Liver (tissue), 9 donors: ENCODE measurements around the gene UBALD2. TPM values are rescaled to one million over a fixed set of nuclear protein-coding genes. Genes with fewer than 3 reads are reported as not detected.

Source experiments
- DNase-seq: peaks from one replicate; pipeline ENCODE4 v3.0.0-alpha.2; 2017; ENCODE audit warnings: low spot score
- H3K27ac ChIP-seq, 2 donors: one replicate each; pipeline ENCODE4 v1.7.0; 2013; ENCODE audit warnings: inconsistent platforms in 2 of 2, low read length in 2 of 2, control low read depth in 1 of 2, low read depth in 1 of 2, mild to moderate bottlenecking in 1 of 2
- H3K27me3 ChIP-seq, 4 donors: one replicate each; pipeline versions ENCODE4 v1.6.1 to v1.7.0; 2013; ENCODE audit warnings: low read length in 3 of 4, inconsistent platforms in 1 of 4, mild to moderate bottlenecking in 1 of 4, moderate library complexity in 1 of 4; ENCODE audit not compliant: control insufficient read depth in 4 of 4, insufficient read depth in 4 of 4
- H3K36me3 ChIP-seq, 4 donors: one replicate each; pipeline versions ENCODE4 v1.6.1 to v1.7.0; 2013; ENCODE audit warnings: low read length in 3 of 4, mild to moderate bottlenecking in 3 of 4, low read depth in 1 of 4, moderate library complexity in 1 of 4; ENCODE audit not compliant: control insufficient read depth in 4 of 4, insufficient read depth in 3 of 4
- H3K4me1 ChIP-seq, 4 donors: one replicate each; pipeline versions ENCODE4 v1.6.1 to v1.7.0; 2013; ENCODE audit warnings: low read length in 3 of 4, mild to moderate bottlenecking in 3 of 4, moderate library complexity in 1 of 4; ENCODE audit not compliant: control insufficient read depth in 4 of 4, insufficient read depth in 4 of 4
- H3K4me3 ChIP-seq, 3 donors: one replicate each; pipeline versions ENCODE4 v1.6.1 to v1.7.0; 2013; ENCODE audit warnings: low read length in 3 of 3, control low read depth in 1 of 3, low read depth in 1 of 3, mild to moderate bottlenecking in 1 of 3
- H3K9ac ChIP-seq, 2 donors: one replicate each; pipeline ENCODE4 v1.7.0; 2013; ENCODE audit warnings: low read length in 2 of 2, mild to moderate bottlenecking in 2 of 2, moderate library complexity in 2 of 2, control low read depth in 1 of 2, low read depth in 1 of 2
- H3K9me3 ChIP-seq, 4 donors: one replicate each; pipeline versions ENCODE4 v1.6.1 to v1.7.0; 2013; ENCODE audit warnings: low read length in 3 of 4; ENCODE audit not compliant: control insufficient read depth in 4 of 4
- CTCF ChIP-seq: fragments of 150-350 bp; IDR thresholded peaks from 2 replicates; pipeline ENCODE4 v1.5.1; 2017; ENCODE audit warnings: improper control_type of control experiment, low read depth, low read length; ENCODE audit not compliant: missing input control
- EGR1 ChIP-seq, 2 donors: IDR thresholded peaks; 2 replicates each; pipeline ENCODE4 v1.6.1; 2016 to 2018; ENCODE audit warnings: antibody characterized with exemption in 2 of 2, low read depth in 2 of 2
- FOXA1 ChIP-seq: IDR thresholded peaks from 2 replicates; pipeline ENCODE4 v1.6.1; 2016; ENCODE audit warnings: antibody characterized with exemption
- FOXA2 ChIP-seq: IDR thresholded peaks from 2 replicates; pipeline ENCODE4 v1.6.1; 2016; ENCODE audit warnings: antibody characterized with exemption
- HNF4A ChIP-seq, 2 donors: conservative IDR thresholded peaks; 2 replicates each; pipeline ENCODE4 v1.6.1; 2016; ENCODE audit warnings: antibody characterized with exemption in 2 of 2, mild to moderate bottlenecking in 2 of 2
- HNF4G ChIP-seq: IDR thresholded peaks from 2 replicates; pipeline ENCODE4 v1.6.1; 2016; ENCODE audit warnings: antibody characterized with exemption
- JUND ChIP-seq, 2 donors: IDR thresholded peaks; 2 replicates each; pipeline ENCODE4 v1.6.1; 2016; ENCODE audit warnings: antibody characterized with exemption in 2 of 2
- NR2F2 ChIP-seq: IDR thresholded peaks from 2 replicates; pipeline ENCODE4 v1.6.1; 2016; ENCODE audit warnings: antibody characterized with exemption
- RAD21 ChIP-seq, 2 donors: IDR thresholded peaks; 2 replicates each; pipeline ENCODE4 v1.6.1; 2016; ENCODE audit warnings: antibody characterized with exemption in 2 of 2, mild to moderate bottlenecking in 2 of 2
- RXRA ChIP-seq, 2 donors: IDR thresholded peaks; 2 replicates each; pipeline ENCODE4 v1.6.1; 2017 to 2018; ENCODE audit warnings: antibody characterized with exemption in 2 of 2, mild to moderate bottlenecking in 1 of 2
- TAF1 ChIP-seq: conservative IDR thresholded peaks from 2 replicates; pipeline ENCODE4 v1.6.1; 2016; ENCODE audit warnings: antibody characterized with exemption, mild to moderate bottlenecking
- YY1 ChIP-seq: IDR thresholded peaks from 2 replicates; pipeline ENCODE4 v1.6.1; 2016; ENCODE audit warnings: antibody characterized with exemption, mild to moderate bottlenecking
- ZBTB33 ChIP-seq: IDR thresholded peaks from 2 replicates; pipeline ENCODE4 v1.6.1; 2016; ENCODE audit warnings: antibody characterized with exemption
- WGBS: extraction: QIAGEN DNeasy Blood & Tissue Kit; methylation state at CpG from one replicate; pipeline ENCODE4 v1.1.7; 2013; 5-methylcytosine and 5-hydroxymethylcytosine counted together
- polyA plus RNA-seq, 2 donors: library from polyadenylated mRNA; stranded (reverse) in 1 of 2; unstranded in 1 of 2; fragments of 200-250 nt in 1 of 2; fragments of >200 nt in 1 of 2; fragmentation: Nextera tagmentation in 1 of 2; extraction: Ambion mirVana in 1 of 2; gene quantifications; one replicate each; pipeline versions ENCODE4 v1.2.1 to v1.2.3, GENCODE V29; 2013 to 2015
- total RNA-seq, 2 donors: library from RNA; depleted of rRNA; stranded (reverse); fragments of >200 nt; gene quantifications; one replicate each; pipeline ENCODE4 v1.2.3, GENCODE V29; 2014
- TF ChIP-seq, protein P1 (sequence below): IDR thresholded peaks from 2 replicates; pipeline ENCODE4 v1.6.1; 2016; ENCODE audit warnings: antibody characterized with exemption
- TF ChIP-seq, protein P2 (sequence below): IDR thresholded peaks from 2 replicates; pipeline ENCODE4 v1.6.1; 2016; ENCODE audit warnings: antibody characterized with exemption, mild to moderate bottlenecking
- TF ChIP-seq, protein P3 (sequence below): IDR thresholded peaks from 2 replicates; pipeline ENCODE4 v1.6.1; 2016; ENCODE audit warnings: antibody characterized with exemption
- donor health status: healthy.
- donor health status: healthy.
- donor health status: healthy.
- donor health status: healthy.
- donor health status: healthy.

The UBALD2 gene
- total and polyA plus RNA-seq, 4 donors = 1.4 to 6.5 (median 3.6) TPM

- Histone ChIP-seq H3K4me3 (no peak overlapping the region), H3K4me1 (peaks cover 0 to 33% (median 14%) of the 10 kb centered on the region in 4 donors), H3K9me3 (no peaks in the 10 kb centered on the region), H3K9ac (no peak overlapping the region), H3K36me3 (peaks cover 0 to 1% (median 0%) of the 10 kb centered on the region in 4 donors), H3K27me3 (no peaks in the 10 kb centered on the region), H3K27ac (no peak overlapping the region)
- 95% methylated on average over 15 of the region's 15 CpGs for WGBS
- DNase-seq = no peak
- no peak for TF ChIP-seq FOXA2
- no peak for TF ChIP-seq TAF1
- TF ChIP-seq YY1 = no peak
- TF ChIP-seq CTCF = no peak
- no peak for TF ChIP-seq HNF4G
- no peak for TF ChIP-seq EGR1 (IDR thresholded peaks at IDR 0.05; ENCODE audit: low read depth in 2 of 2)
- TF ChIP-seq ZBTB33 = no peak
- TF ChIP-seq, protein P1, sequence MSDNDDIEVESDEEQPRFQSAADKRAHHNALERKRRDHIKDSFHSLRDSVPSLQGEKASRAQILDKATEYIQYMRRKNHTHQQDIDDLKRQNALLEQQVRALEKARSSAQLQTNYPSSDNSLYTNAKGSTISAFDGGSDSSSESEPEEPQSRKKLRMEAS = no peak
- TF ChIP-seq, protein P2, sequence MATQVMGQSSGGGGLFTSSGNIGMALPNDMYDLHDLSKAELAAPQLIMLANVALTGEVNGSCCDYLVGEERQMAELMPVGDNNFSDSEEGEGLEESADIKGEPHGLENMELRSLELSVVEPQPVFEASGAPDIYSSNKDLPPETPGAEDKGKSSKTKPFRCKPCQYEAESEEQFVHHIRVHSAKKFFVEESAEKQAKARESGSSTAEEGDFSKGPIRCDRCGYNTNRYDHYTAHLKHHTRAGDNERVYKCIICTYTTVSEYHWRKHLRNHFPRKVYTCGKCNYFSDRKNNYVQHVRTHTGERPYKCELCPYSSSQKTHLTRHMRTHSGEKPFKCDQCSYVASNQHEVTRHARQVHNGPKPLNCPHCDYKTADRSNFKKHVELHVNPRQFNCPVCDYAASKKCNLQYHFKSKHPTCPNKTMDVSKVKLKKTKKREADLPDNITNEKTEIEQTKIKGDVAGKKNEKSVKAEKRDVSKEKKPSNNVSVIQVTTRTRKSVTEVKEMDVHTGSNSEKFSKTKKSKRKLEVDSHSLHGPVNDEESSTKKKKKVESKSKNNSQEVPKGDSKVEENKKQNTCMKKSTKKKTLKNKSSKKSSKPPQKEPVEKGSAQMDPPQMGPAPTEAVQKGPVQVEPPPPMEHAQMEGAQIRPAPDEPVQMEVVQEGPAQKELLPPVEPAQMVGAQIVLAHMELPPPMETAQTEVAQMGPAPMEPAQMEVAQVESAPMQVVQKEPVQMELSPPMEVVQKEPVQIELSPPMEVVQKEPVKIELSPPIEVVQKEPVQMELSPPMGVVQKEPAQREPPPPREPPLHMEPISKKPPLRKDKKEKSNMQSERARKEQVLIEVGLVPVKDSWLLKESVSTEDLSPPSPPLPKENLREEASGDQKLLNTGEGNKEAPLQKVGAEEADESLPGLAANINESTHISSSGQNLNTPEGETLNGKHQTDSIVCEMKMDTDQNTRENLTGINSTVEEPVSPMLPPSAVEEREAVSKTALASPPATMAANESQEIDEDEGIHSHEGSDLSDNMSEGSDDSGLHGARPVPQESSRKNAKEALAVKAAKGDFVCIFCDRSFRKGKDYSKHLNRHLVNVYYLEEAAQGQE = no peak
- TF ChIP-seq RAD21 (IDR thresholded peaks at IDR 0.05) = no peak
- TF ChIP-seq NR2F2 = no peak
These were observed 15.5 kb downstream of the UBALD2 start for GRCh38 chr17:76280650-76281049.

GRCh38 chr17:76281573-76282371 is 16.6 kb downstream of the UBALD2 start:
- H3K27ac ChIP-seq = no peak overlapping the region
- no peak overlapping the region for H3K4me3 ChIP-seq
- H3K9ac ChIP-seq = no peak overlapping the region
- no peaks in the 10 kb centered on the region for H3K9me3 ChIP-seq
- no peak for DNase-seq
- WGBS = 66% methylated on average over 23 of the region's 23 CpGs
- no peaks in the 10 kb centered on the region for H3K27me3 ChIP-seq
- peaks cover 0 to 1% (median 0%) of the 10 kb centered on the region in 4 donors for H3K36me3 ChIP-seq
- peaks cover 0 to 33% (median 14%) of the 10 kb centered on the region in 4 donors for H3K4me1 ChIP-seq
- no peak for TF ChIP-seq EGR1 (IDR thresholded peaks at IDR 0.05; ENCODE audit: low read depth in 2 of 2)
- TF ChIP-seq RXRA (IDR thresholded peaks at IDR 0.05) = no peak
- no peak for TF ChIP-seq TAF1
- no peak for TF ChIP-seq JUND (IDR thresholded peaks at IDR 0.05)
- TF ChIP-seq HNF4A (conservative IDR thresholded peaks at IDR 0.05) = no peak
- no peak for TF ChIP-seq HNF4G
- no peak for TF ChIP-seq RAD21 (IDR thresholded peaks at IDR 0.05)
- TF ChIP-seq, protein P3, sequence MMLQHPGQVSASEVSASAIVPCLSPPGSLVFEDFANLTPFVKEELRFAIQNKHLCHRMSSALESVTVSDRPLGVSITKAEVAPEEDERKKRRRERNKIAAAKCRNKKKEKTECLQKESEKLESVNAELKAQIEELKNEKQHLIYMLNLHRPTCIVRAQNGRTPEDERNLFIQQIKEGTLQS = no peak
- TF ChIP-seq FOXA1 = no peak
- no peak for TF ChIP-seq FOXA2
- TF ChIP-seq ZBTB33 = no peak
- TF ChIP-seq CTCF = no peak
- no peak for TF ChIP-seq NR2F2
- TF ChIP-seq, protein P1 = no peak
- no peak for TF ChIP-seq YY1
